Cardiac muscle cell (in vitro differentiated cells and primary cell): ENCODE data around the gene GLB1L2. TPM values are rescaled to one million over a fixed set of nuclear protein-coding genes. Genes with fewer than 3 reads are reported as not detected.

Experiments used
- DNase-seq, 2 donors: peaks; one replicate each; pipeline versions ENCODE4 v3.0.0 to v3.0.0-alpha.2; 2010 to 2017; ENCODE audit warnings: low read depth in 1 of 2, low spot score in 1 of 2
- H3K27ac ChIP-seq: fragments of 200-600 bp; sonication (generic); 2 replicates; pipeline ENCODE4 v1.5.1; 2016
- H3K27me3 ChIP-seq: fragments of 200-600 bp; sonication (generic); 2 replicates; pipeline ENCODE4 v1.6.0; 2016; ENCODE audit warnings: control low read depth
- H3K36me3 ChIP-seq: fragments of 200-600 bp; sonication (generic); 2 replicates; pipeline ENCODE4 v1.5.1; 2016; ENCODE audit warnings: control low read depth
- H3K4me1 ChIP-seq: fragments of 200-600 bp; sonication (generic); 2 replicates; pipeline ENCODE4 v1.8.1; 2017; ENCODE audit warnings: low read depth, mild to moderate bottlenecking, mixed run types
- H3K4me3 ChIP-seq: fragments of 200-600 bp; sonication (generic); 2 replicates; pipeline ENCODE4 v1.5.1; 2016; ENCODE audit warnings: mild to moderate bottlenecking
- H3K9me3 ChIP-seq: fragments of 200-600 bp; sonication (generic); 2 replicates; pipeline ENCODE4 v1.5.1; 2017; ENCODE audit warnings: low read depth, mild to moderate bottlenecking, control low read depth
- polyA plus RNA-seq: library from polyadenylated mRNA; unstranded; fragments of >200 nt; fragmentation: Nextera tagmentation; extraction: Ambion mirVana; gene quantifications from 2 replicates; pipeline ENCODE4 v1.2.1, GENCODE V29; 2016
- total RNA-seq: library from RNA; depleted of rRNA; stranded (reverse); fragments of >200 nt; gene quantifications from 2 replicates; pipeline ENCODE4 v1.2.3, GENCODE V29; 2016
- TF ChIP-seq, protein P1 (sequence below): IDR thresholded peaks from 2 replicates; pipeline ENCODE4 v1.5.1; 2012; ENCODE audit warnings: low read depth, mild to moderate bottlenecking, low read length

GLB1L2 gene
- total and polyA plus RNA-seq, 2 experiments from 2014 or later, result 2.6 to 3.8 TPM

DNA sequence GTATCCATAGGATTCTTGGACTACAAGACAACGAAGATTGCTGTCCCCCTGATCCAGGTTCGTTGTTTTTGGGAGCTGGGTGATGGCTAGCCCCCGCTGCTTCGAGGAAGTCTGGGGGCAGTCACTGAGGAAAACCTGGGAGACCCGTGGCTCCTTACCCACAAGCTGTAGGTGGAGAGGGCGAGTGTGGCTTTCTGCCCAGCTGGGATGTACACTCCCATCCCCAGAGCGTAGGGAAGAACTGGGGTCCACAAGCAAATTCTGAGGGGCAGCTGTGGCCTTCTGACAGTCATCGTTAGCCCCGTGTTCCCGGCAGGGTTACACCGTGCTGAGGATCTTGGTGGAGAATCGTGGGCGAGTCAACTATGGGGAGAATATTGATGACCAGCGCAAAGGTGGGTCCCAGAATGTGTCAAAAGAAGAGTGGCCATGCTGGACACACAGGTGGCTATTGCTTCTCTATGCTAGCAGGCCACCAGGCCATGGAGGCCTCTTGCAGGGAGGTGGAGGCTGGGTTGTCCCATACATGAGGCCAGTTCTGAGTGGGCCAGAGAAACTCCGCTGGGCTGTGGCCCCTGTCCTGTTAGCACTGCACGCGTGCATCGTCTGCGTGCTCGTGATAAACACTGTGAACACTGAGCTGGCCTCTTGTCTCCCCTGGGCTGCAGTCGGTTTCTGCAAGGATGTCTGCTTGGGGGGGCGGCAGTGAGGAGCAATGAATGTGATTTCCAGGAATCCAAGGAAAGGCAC, 39.8 kb downstream of the GLB1L2 start:
- H3K9me3 ChIP-seq, result no peaks in the 10 kb centered on the region
- H3K27ac ChIP-seq, result no peak overlapping the region
- TF ChIP-seq, protein P1, sequence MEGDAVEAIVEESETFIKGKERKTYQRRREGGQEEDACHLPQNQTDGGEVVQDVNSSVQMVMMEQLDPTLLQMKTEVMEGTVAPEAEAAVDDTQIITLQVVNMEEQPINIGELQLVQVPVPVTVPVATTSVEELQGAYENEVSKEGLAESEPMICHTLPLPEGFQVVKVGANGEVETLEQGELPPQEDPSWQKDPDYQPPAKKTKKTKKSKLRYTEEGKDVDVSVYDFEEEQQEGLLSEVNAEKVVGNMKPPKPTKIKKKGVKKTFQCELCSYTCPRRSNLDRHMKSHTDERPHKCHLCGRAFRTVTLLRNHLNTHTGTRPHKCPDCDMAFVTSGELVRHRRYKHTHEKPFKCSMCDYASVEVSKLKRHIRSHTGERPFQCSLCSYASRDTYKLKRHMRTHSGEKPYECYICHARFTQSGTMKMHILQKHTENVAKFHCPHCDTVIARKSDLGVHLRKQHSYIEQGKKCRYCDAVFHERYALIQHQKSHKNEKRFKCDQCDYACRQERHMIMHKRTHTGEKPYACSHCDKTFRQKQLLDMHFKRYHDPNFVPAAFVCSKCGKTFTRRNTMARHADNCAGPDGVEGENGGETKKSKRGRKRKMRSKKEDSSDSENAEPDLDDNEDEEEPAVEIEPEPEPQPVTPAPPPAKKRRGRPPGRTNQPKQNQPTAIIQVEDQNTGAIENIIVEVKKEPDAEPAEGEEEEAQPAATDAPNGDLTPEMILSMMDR, result no peak
- no peaks in the 10 kb centered on the region for H3K36me3 ChIP-seq
- H3K27me3 ChIP-seq, result no peaks in the 10 kb centered on the region
- H3K4me3 ChIP-seq, result no peak overlapping the region
- no peaks in the 10 kb centered on the region for H3K4me1 ChIP-seq
- no peak for DNase-seq

DNA sequence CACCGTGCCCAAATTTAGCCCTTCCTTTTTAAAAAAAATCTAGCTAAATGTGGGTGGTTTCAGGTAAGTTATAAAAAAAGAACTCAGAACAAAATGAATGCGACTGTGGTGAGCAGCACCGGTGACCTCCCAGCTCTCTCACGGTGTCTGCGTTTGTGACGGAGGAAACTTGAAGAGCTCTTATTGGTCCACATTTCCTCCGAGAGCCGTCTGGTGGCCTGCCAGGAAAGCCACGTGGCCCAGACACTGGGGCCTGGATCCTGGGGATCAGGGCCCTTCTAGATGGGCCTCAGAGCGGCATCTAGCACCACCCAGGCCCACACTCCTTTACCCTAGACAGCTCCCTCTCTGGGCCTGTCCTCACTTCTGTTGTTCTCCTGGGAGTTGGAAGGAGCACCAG, 40.7 kb downstream of the GLB1L2 start:
- Histone ChIP-seq H3K4me3 (no peak overlapping the region), H3K36me3 (no peaks in the 10 kb centered on the region), H3K27me3 (no peaks in the 10 kb centered on the region), H3K4me1 (no peaks in the 10 kb centered on the region), H3K9me3 (no peaks in the 10 kb centered on the region), H3K27ac (no peak overlapping the region)
- TF ChIP-seq, protein P1, result no peak
- no peak for DNase-seq

DNA sequence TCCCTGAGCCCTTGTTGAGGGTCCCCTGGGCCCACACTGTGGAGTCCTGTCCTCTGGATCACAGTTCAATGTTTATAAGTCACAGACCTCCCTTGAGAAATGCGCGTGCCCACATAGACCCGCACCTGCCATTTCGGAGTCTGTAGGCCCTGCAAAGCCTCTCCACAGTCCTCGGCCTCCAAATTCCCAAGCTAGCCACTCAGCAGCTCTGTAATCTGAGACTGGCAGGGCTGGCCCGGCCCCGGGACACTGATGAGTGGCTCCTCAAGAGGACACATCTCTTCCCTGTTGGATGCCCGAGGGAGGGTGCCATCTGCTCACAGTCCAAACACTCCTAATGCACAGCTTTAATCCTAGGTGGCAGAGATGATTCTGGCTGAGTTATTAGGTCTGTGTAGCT, 41.2 kb downstream of the GLB1L2 start:
- Histone ChIP-seq H3K36me3 (no peaks in the 10 kb centered on the region), H3K4me3 (no peak overlapping the region), H3K27me3 (no peaks in the 10 kb centered on the region), H3K9me3 (no peaks in the 10 kb centered on the region), H3K4me1 (no peaks in the 10 kb centered on the region), H3K27ac (no peak overlapping the region)
- TF ChIP-seq, protein P1, result no peak
- DNase-seq, result no peak

DNA sequence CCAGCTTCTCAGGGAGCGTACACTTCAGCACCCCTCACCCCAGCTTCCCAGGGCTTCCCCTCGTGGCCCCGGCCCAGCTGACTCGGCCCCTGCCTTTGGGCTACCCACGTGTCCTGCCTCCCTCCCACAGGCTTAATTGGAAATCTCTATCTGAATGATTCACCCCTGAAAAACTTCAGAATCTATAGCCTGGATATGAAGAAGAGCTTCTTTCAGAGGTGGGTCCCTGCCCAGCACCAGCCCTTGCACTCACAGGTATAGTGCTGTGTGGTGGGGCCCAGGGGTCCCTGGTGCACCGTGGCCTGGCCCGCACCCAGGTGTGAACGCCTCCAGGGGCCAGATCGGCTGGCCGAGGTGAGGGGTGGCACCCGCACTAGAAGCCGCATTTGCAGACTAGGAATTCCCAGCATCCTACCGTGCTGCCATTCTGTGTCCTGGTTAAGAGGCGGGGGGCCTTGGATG, 41.8 kb downstream of the GLB1L2 start:
- Histone ChIP-seq H3K9me3 (no peaks in the 10 kb centered on the region), H3K4me3 (no peak overlapping the region), H3K4me1 (no peaks in the 10 kb centered on the region), H3K27ac (no peak overlapping the region), H3K36me3 (no peaks in the 10 kb centered on the region), H3K27me3 (no peaks in the 10 kb centered on the region)
- DNase-seq, result no peak
- TF ChIP-seq, protein P1, result no peak

DNA sequence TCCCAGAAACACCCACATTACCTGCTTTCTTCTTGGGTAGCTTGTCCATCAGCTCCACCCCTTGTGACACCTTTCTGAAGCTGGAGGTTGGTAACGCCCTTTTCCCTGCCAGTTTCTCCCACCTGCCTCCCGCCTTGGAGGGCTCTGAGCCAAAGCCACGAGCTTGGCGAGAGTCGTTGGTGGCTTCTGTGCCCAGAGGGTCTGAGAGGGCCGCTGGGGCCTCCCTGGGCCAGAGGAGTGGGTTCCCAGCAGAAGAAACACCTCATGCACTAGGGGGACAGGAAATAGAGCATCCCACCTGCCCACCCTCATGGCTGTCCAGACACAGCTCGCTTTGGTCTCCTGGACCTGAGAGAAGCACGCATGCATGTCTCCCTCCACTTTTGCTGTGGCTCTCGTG, 42.4 kb downstream of the GLB1L2 start:
- Histone ChIP-seq H3K27me3 (no peaks in the 10 kb centered on the region), H3K4me3 (no peak overlapping the region), H3K9me3 (no peaks in the 10 kb centered on the region), H3K4me1 (no peaks in the 10 kb centered on the region), H3K27ac (no peak overlapping the region), H3K36me3 (no peaks in the 10 kb centered on the region)
- TF ChIP-seq, protein P1, result no peak
- no peak for DNase-seq
